ENCODE data around the gene PSMD9.

DNA sequence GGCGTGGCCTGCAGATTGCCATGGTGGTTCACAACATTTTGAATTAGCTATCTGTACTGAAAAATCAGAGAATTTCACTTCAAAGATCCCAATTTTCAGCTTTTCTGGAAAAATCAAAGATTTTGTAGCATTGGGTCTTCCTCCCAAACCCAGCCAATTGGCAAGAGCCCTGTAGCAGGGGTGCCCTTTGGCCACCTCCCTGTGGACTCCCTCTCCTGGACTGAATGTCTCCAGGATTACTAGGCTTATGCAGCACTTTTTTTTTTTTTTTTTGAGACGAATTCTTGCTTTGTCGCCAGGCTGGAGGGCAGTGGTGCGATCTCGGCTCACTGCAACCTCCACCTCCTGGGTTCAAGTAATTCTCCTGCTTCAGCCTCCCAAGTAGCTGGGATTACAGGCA, 9.7 kb downstream of the PSMD9 start:
- TF ChIP-seq EZH2 (IDR thresholded peaks at IDR 0.05; ENCODE audit: borderline replicate concordance, insufficient read depth, low read length, poor library complexity, severe bottlenecking) (no peak), TAF1 (IDR thresholded peaks at IDR 0.05; ENCODE audit: low read depth) (no peak)
- TF ChIP-seq, protein P1, sequence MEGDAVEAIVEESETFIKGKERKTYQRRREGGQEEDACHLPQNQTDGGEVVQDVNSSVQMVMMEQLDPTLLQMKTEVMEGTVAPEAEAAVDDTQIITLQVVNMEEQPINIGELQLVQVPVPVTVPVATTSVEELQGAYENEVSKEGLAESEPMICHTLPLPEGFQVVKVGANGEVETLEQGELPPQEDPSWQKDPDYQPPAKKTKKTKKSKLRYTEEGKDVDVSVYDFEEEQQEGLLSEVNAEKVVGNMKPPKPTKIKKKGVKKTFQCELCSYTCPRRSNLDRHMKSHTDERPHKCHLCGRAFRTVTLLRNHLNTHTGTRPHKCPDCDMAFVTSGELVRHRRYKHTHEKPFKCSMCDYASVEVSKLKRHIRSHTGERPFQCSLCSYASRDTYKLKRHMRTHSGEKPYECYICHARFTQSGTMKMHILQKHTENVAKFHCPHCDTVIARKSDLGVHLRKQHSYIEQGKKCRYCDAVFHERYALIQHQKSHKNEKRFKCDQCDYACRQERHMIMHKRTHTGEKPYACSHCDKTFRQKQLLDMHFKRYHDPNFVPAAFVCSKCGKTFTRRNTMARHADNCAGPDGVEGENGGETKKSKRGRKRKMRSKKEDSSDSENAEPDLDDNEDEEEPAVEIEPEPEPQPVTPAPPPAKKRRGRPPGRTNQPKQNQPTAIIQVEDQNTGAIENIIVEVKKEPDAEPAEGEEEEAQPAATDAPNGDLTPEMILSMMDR (IDR thresholded peaks at IDR 0.05; ENCODE audit: poor library complexity, severe bottlenecking): no peak
- TF ChIP-seq, protein P2, sequence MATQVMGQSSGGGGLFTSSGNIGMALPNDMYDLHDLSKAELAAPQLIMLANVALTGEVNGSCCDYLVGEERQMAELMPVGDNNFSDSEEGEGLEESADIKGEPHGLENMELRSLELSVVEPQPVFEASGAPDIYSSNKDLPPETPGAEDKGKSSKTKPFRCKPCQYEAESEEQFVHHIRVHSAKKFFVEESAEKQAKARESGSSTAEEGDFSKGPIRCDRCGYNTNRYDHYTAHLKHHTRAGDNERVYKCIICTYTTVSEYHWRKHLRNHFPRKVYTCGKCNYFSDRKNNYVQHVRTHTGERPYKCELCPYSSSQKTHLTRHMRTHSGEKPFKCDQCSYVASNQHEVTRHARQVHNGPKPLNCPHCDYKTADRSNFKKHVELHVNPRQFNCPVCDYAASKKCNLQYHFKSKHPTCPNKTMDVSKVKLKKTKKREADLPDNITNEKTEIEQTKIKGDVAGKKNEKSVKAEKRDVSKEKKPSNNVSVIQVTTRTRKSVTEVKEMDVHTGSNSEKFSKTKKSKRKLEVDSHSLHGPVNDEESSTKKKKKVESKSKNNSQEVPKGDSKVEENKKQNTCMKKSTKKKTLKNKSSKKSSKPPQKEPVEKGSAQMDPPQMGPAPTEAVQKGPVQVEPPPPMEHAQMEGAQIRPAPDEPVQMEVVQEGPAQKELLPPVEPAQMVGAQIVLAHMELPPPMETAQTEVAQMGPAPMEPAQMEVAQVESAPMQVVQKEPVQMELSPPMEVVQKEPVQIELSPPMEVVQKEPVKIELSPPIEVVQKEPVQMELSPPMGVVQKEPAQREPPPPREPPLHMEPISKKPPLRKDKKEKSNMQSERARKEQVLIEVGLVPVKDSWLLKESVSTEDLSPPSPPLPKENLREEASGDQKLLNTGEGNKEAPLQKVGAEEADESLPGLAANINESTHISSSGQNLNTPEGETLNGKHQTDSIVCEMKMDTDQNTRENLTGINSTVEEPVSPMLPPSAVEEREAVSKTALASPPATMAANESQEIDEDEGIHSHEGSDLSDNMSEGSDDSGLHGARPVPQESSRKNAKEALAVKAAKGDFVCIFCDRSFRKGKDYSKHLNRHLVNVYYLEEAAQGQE (IDR thresholded peaks at IDR 0.05; ENCODE audit: borderline replicate concordance): no peak
